ENCODE data around the gene TSNAX. TPM values are rescaled to one million over a fixed set of nuclear protein-coding genes. Genes with fewer than 3 reads are reported as not detected.

TSNAX gene
- total RNA-seq, 1 experiment from 2014 or later = 47.1 TPM

GRCh38 chr1:231601824-231602672 lies 73.6 kb downstream of the TSNAX start:
- no peaks in the 10 kb centered on the region for H3K79me2 ChIP-seq (ENCODE audit: insufficient read depth, low read length)
- no peak overlapping the region for H3K27ac ChIP-seq (ENCODE audit: low read depth, low read length)
- H3K4me3 ChIP-seq (replicated peaks in 1 of 2; ENCODE audit: low read depth in 1 of 2, low read length in 2 of 2) = no peak overlapping the region
- H3K4me2 ChIP-seq (ENCODE audit: low read length) = no peak overlapping the region
- no peak overlapping the region for H3K9ac ChIP-seq (ENCODE audit: low read length)
- ChIA-PET POLR2A (no interaction called here), CTCF (interaction anchor here (1.0 to 3.4 kb wide), 3 partner anchors 11 to 264 kb away, joined by 3 to 9 read pairs (median 4); partner anchors contain the start of genes EXOC8 and SPRTN), RAD21 (ENCODE audit: low non-redundant PET in 1 of 2, low total read pairs in 2 of 2, uncharacterized antibody in 2 of 2, unreplicated experiment in 2 of 2) (no interaction called here)
- ATAC-seq (no peak), DNase-seq (ENCODE audit: low read depth, low spot score) (no peak)
- H3K4me1 ChIP-seq (ENCODE audit: control insufficient read depth in 1 of 2, insufficient read depth in 2 of 2, low read length in 2 of 2) = peaks cover 0 to 12% of the 10 kb centered on the region in 2 experiments; a peak in 2 of 4 replicates
- H3K9me3 ChIP-seq (ENCODE audit: control insufficient read depth in 1 of 2, insufficient read depth in 1 of 2, low read depth in 1 of 2, low read length in 2 of 2) = no peaks in the 10 kb centered on the region
- H3K27me3 ChIP-seq (ENCODE audit: insufficient read depth, low read length) = 0 out of 2 replicates have a peak, but pooled peaks cover 4% of the 10 kb centered on the region
- H3K9me2 ChIP-seq (ENCODE audit: insufficient read depth) = no peaks in the 10 kb centered on the region
- H2AFZ ChIP-seq (ENCODE audit: low read depth, low read length, poor library complexity, severe bottlenecking) = no peak overlapping the region
- intact Hi-C loops (cut with micrococcal nuclease) = loop anchor here (5.0 to 10.0 kb wide), 3 partner anchors 357 to 960 kb away; partner anchors contain the start of genes COG2 and GNPAT
- no peaks in the 10 kb centered on the region for H3K36me3 ChIP-seq (ENCODE audit: control insufficient read depth in 1 of 2, insufficient read depth in 2 of 2, low read length in 2 of 2)
- TF ChIP-seq POLR2AphosphoS5 (IDR thresholded peaks at IDR 0.05; ENCODE audit: low read depth, low read length) (no peak), EGR1 (IDR thresholded peaks at IDR 0.05; ENCODE audit: low read depth) (no peak), SP1 (IDR thresholded peaks at IDR 0.05; ENCODE audit: low read depth) (no peak), CTCF (IDR thresholded peaks at IDR 0.05 in 2 of 3, conservative IDR thresholded peaks at IDR 0.05 in 1 of 3; ENCODE audit: borderline replicate concordance in 1 of 3, insufficient read depth in 1 of 3, low read depth in 2 of 3, low read length in 2 of 3) (no peak), SRF (IDR thresholded peaks at IDR 0.05; ENCODE audit: low read depth) (no peak)
- no peaks in the 10 kb centered on the region for H4K20me1 ChIP-seq (ENCODE audit: insufficient read depth)
- no TSS peak for BruUV-seq (replicated peaks)

- intact Hi-C loops (cut with micrococcal nuclease) = loop anchor here (5.0 to 10.0 kb wide), 3 partner anchors 358 to 960 kb away; partner anchors contain the start of genes COG2 and GNPAT
- no peak for TF ChIP-seq ZNF274 (IDR thresholded peaks at IDR 0.05; ENCODE audit: low read depth, low read length)
- no peak for TF ChIP-seq EGR1 (IDR thresholded peaks at IDR 0.05; ENCODE audit: low read depth)
- no peak for TF ChIP-seq EZH2 (IDR thresholded peaks at IDR 0.05)
- no peak for TF ChIP-seq POLR2AphosphoS5 (IDR thresholded peaks at IDR 0.05; ENCODE audit: low read depth, low read length)
- TF ChIP-seq SP1 (IDR thresholded peaks at IDR 0.05; ENCODE audit: low read depth) = no peak
- no peak for TF ChIP-seq ZBTB33 (IDR thresholded peaks at IDR 0.05; ENCODE audit: extremely low read depth, insufficient replicate concordance, low read length)
- TF ChIP-seq JUND (IDR thresholded peaks at IDR 0.05) = no peak
- TF ChIP-seq ZFX (IDR thresholded peaks at IDR 0.05) = no peak
- TF ChIP-seq MAX (IDR thresholded peaks at IDR 0.05) = no peak
Observed at GRCh38 chr1:231602673-231602984, 74.2 kb downstream of the TSNAX start.

More at GRCh38 chr1:231602673-231602984, 74.2 kb downstream of the TSNAX start:
- Histone ChIP-seq H4K20me1 (ENCODE audit: insufficient read depth) (no peaks in the 10 kb centered on the region), H3K27me3 (ENCODE audit: insufficient read depth, low read length) (0 out of 2 replicates have a peak, but pooled peaks cover 4% of the 10 kb centered on the region), H3K27ac (ENCODE audit: low read depth, low read length) (no peak overlapping the region), H3K9me2 (ENCODE audit: insufficient read depth) (no peaks in the 10 kb centered on the region), H3K4me1 (ENCODE audit: control insufficient read depth in 1 of 2, insufficient read depth in 2 of 2, low read length in 2 of 2) (peaks cover 0 to 12% of the 10 kb centered on the region in 2 experiments; a peak in 2 of 4 replicates), H3K4me2 (ENCODE audit: low read length) (peak overlapping the region; percentile 76; the same call in 1 of the 2 replicates), H2AFZ (ENCODE audit: low read depth, low read length, poor library complexity, severe bottlenecking) (no peak overlapping the region), H3K9ac (ENCODE audit: low read length) (no peak overlapping the region), H3K79me2 (ENCODE audit: insufficient read depth, low read length) (no peaks in the 10 kb centered on the region), H3K4me3 (replicated peaks in 1 of 2; ENCODE audit: low read depth in 1 of 2, low read length in 2 of 2) (no peak overlapping the region), H3K9me3 (ENCODE audit: control insufficient read depth in 1 of 2, insufficient read depth in 1 of 2, low read depth in 1 of 2, low read length in 2 of 2) (no peaks in the 10 kb centered on the region), H3K36me3 (ENCODE audit: control insufficient read depth in 1 of 2, insufficient read depth in 2 of 2, low read length in 2 of 2) (no peaks in the 10 kb centered on the region)
- ChIA-PET CTCF (interaction anchor here (1.0 to 3.4 kb wide), 2 partner anchors 12 to 245 kb away, joined by 4 to 9 read pairs; no protein-coding TSS in a partner anchor), RAD21 (ENCODE audit: low non-redundant PET in 1 of 2, low total read pairs in 2 of 2, uncharacterized antibody in 2 of 2, unreplicated experiment in 2 of 2) (no interaction called here), POLR2A (no interaction called here)
- no TSS peak for BruUV-seq (replicated peaks)
- ATAC-seq (no peak), DNase-seq (ENCODE audit: low read depth, low spot score) (no peak)
